HepG2 (cell line): ENCODE data around the gene GSTM2. TPM values are rescaled to one million over a fixed set of nuclear protein-coding genes. Genes with fewer than 3 reads are reported as not detected.

Experiments
- AGO2 ChIP-seq: fragments of 200-400 bp; formaldehyde crosslinking; optimal IDR thresholded peaks from 2 replicates; pipeline ENCODE3; 2017; ENCODE audit warnings: mild to moderate bottlenecking, low read depth, low read length, moderate library complexity
- ARHGAP35 ChIP-seq: sonication (generic); formaldehyde crosslinking; IDR thresholded peaks from 2 replicates; pipeline ENCODE4 v1.9.0; 2022; ENCODE audit warnings: mild to moderate bottlenecking, inconsistent platforms, moderate library complexity, missing genetic modification reagents, borderline replicate concordance
- ARNT2 ChIP-seq: sonication (generic); formaldehyde crosslinking; IDR thresholded peaks from 2 replicates; pipeline ENCODE4 v1.8.0; 2022; ENCODE audit warnings: mild to moderate bottlenecking, low read depth, missing genetic modification reagents, moderate library complexity
- ATF2 ChIP-seq: sonication (generic); formaldehyde crosslinking; IDR thresholded peaks from 2 replicates; pipeline ENCODE4 v1.4.0; 2020; ENCODE audit warnings: missing genetic modification reagents
- ATF3 ChIP-seq: sonication (generic); formaldehyde crosslinking; IDR thresholded peaks from 2 replicates; pipeline ENCODE4 v1.4.0; 2020; ENCODE audit warnings: missing genetic modification reagents
- ATM ChIP-seq: fragments of 450-650 bp; IDR thresholded peaks from 2 replicates; pipeline ENCODE4 v1.7.1; 2017; ENCODE audit warnings: mild to moderate bottlenecking, borderline replicate concordance
- BHLHE40 ChIP-seq: IDR thresholded peaks from 2 replicates; pipeline ENCODE4 v1.6.1; 2011; ENCODE audit warnings: low read length, improper control_type of control experiment
- ELF3 ChIP-seq: IDR thresholded peaks from 2 replicates; pipeline ENCODE4 v1.6.1; 2016; ENCODE audit warnings: missing genetic modification reagents, missing compliant biosample characterization
- EZH2 ChIP-seq: conservative IDR thresholded peaks from 2 replicates; pipeline ENCODE4 v1.6.1; 2012; ENCODE audit warnings: mild to moderate bottlenecking, low read depth, low read length, moderate library complexity
- GLI4 ChIP-seq: sonication (generic); formaldehyde crosslinking; IDR thresholded peaks from 2 replicates; pipeline ENCODE4 v1.5.1; 2020; ENCODE audit warnings: missing genetic modification reagents, mild to moderate bottlenecking, moderate library complexity, borderline replicate concordance
- IRF9 ChIP-seq: sonication (generic); formaldehyde crosslinking; IDR thresholded peaks from 2 replicates; pipeline ENCODE4 v1.8.0; 2022; ENCODE audit warnings: missing genetic modification reagents, mild to moderate bottlenecking, borderline replicate concordance
- KLF6 ChIP-seq: IDR thresholded peaks from 2 replicates; pipeline ENCODE4 v1.8.0; 2016; ENCODE audit warnings: missing biosample characterization, missing genetic modification reagents
- MATR3 ChIP-seq: sonication (generic); formaldehyde crosslinking; IDR thresholded peaks from 2 replicates; pipeline ENCODE4 v1.4.0; 2020; ENCODE audit warnings: missing genetic modification reagents
- MED1 ChIP-seq: sonication (generic); formaldehyde crosslinking; IDR thresholded peaks from 2 replicates; pipeline ENCODE4 v1.4.0; 2020; ENCODE audit warnings: missing genetic modification reagents
- MED8 ChIP-seq: sonication (generic); formaldehyde crosslinking; IDR thresholded peaks from 2 replicates; pipeline ENCODE4 v1.8.1; 2023; ENCODE audit warnings: mild to moderate bottlenecking, missing genetic modification reagents; ENCODE audit not compliant: insufficient replicate concordance
- MLLT10 ChIP-seq: sonication (generic); formaldehyde crosslinking; IDR thresholded peaks from 2 replicates; pipeline ENCODE4 v1.4.0; 2020; ENCODE audit warnings: missing genetic modification reagents
- NR2C2 ChIP-seq: sonication (generic); formaldehyde crosslinking; IDR thresholded peaks from 2 replicates; pipeline ENCODE4 v1.4.0; 2020; ENCODE audit warnings: missing genetic modification reagents, mild to moderate bottlenecking, moderate library complexity, borderline replicate concordance
- SMC3 ChIP-seq: IDR thresholded peaks from 2 replicates; pipeline ENCODE4 v1.6.1; 2011; ENCODE audit warnings: low read length, improper control_type of control experiment
- SRSF9 ChIP-seq: fragments of 200-400 bp; formaldehyde crosslinking; IDR thresholded peaks from 2 replicates; pipeline ENCODE4 v1.6.1; 2018; ENCODE audit warnings: borderline replicate concordance, mild to moderate bottlenecking, low read depth, low read length; ENCODE audit not compliant: insufficient read depth, poor library complexity, severe bottlenecking
- TCF7L2 ChIP-seq: IDR thresholded peaks from 2 replicates; pipeline ENCODE4 v1.6.1; 2011; ENCODE audit warnings: mild to moderate bottlenecking, low read depth, low read length, moderate library complexity
- U2AF1 ChIP-seq: fragments of 200-400 bp; formaldehyde crosslinking; optimal IDR thresholded peaks from 2 replicates; pipeline ENCODE3; 2017; ENCODE audit warnings: mild to moderate bottlenecking, low read depth, low read length
- ZBTB21 ChIP-seq: sonication (generic); formaldehyde crosslinking; IDR thresholded peaks from 2 replicates; pipeline ENCODE4 v1.4.0; 2020; ENCODE audit warnings: missing genetic modification reagents
- ZBTB46 ChIP-seq: sonication (generic); formaldehyde crosslinking; IDR thresholded peaks from 2 replicates; pipeline ENCODE4 v1.4.0; 2020; ENCODE audit warnings: mild to moderate bottlenecking, missing genetic modification reagents, borderline replicate concordance
- ZNF512 ChIP-seq: sonication (generic); formaldehyde crosslinking; IDR thresholded peaks from 2 replicates; pipeline ENCODE4 v1.4.0; 2020; ENCODE audit warnings: mild to moderate bottlenecking, missing genetic modification reagents
- polyA plus RNA-seq, 8 experiments: library from polyadenylated mRNA; depleted of rRNA in 3 of 8; stranded (reverse) in 7 of 8; unstranded in 1 of 8; fragments of >200 nt; fragmentation: Illumina TruSeq in 4 of 8; extraction: Trizol in 4 of 8; gene quantifications; 2 replicates each; pipeline versions ENCODE4 v1.2.1 to v1.2.3, GENCODE V29; 2011 to 2016; ENCODE audit warnings: low read depth in 4 of 8, missing spikeins in 1 of 8, mixed read lengths in 1 of 8; ENCODE audit not compliant: insufficient read depth in 1 of 8
- total RNA-seq, 5 experiments: library from RNA; depleted of rRNA; stranded (reverse); fragments of >200 nt; fragmentation: Illumina TruSeq; extraction: Trizol; gene quantifications; 2 replicates each; pipeline ENCODE4 v1.2.3, GENCODE V29; 2016; ENCODE audit warnings: low read depth in 1 of 5

GSTM2 gene
- total and polyA plus RNA-seq, 2 of the 13 experiments (the other 11 are each of a cell fraction or from before 2014, with no cell fraction given), result 7.0 to 15.0 TPM

GRCh38 chr1:109618661-109619575, 48.9 kb upstream of the GSTM2 start (continued):
- TF ChIP-seq ATF3 (CRISPR knock-in tag) (no peak), MATR3 (no peak), SMC3 (no peak), SRSF9 (no peak), BHLHE40 (no peak), ATF2 (CRISPR knock-in tag) (peak; percentile 17; the same call in 1 of the 2 replicates), ATM (no peak), ELF3 (CRISPR knock-in tag) (0 out of 2 replicates have a peak, but pooled peaks have one; percentile 39), IRF9 (CRISPR knock-in tag) (no peak), EZH2 (no peak), KLF6 (CRISPR knock-in tag) (no peak; the same call in 1 of the 2 replicates), TCF7L2 (no peak), ZBTB46 (CRISPR knock-in tag) (no peak), MLLT10 (CRISPR knock-in tag) (no peak), GLI4 (CRISPR knock-in tag) (no peak), AGO2 (no peak), ARNT2 (no peak), ZNF512 (CRISPR knock-in tag) (no peak), ZBTB21 (CRISPR knock-in tag) (no peak), NR2C2 (CRISPR knock-in tag) (peak; percentile 11; the same call in 1 of the 2 replicates), MED8 (no peak), MED1 (CRISPR knock-in tag) (peak; percentile 52), ARHGAP35 (CRISPR knock-in tag) (no peak), U2AF1 (no peak)
